SU-DHL-6 (cell line): ENCODE results near the gene PEX16.
A peak's percentile ranks its signal among the peaks of the same experiment; 100 is the strongest.

Experiments used
- H2AFZ ChIP-seq: fragments of 200-600 bp; sonication (generic); 2 replicates; pipeline ENCODE4 v1.6.1; 2014; ENCODE audit warnings: low read depth, mild to moderate bottlenecking, moderate library complexity, mixed read lengths, antibody characterized with exemption, low read length; ENCODE audit not compliant: severe bottlenecking
- H3F3A ChIP-seq: fragments of 200-600 bp; shearing (Covaris generic); 2 replicates; pipeline ENCODE4 v1.6.0; 2016; ENCODE audit warnings: antibody characterized with exemption, mild to moderate bottlenecking; ENCODE audit not compliant: insufficient read depth
- H3K27ac ChIP-seq: fragments of 200-600 bp; sonication (generic); 2 replicates; pipeline ENCODE4 v1.5.1; 2016; ENCODE audit warnings: low read depth, mild to moderate bottlenecking, low read length, moderate library complexity, mixed read lengths
- H3K27me3 ChIP-seq: fragments of 200-600 bp; sonication (generic), shearing (Covaris generic); 2 replicates; pipeline ENCODE4 v1.6.0; 2014; ENCODE audit warnings: mild to moderate bottlenecking, low read length
- H3K36me3 ChIP-seq: fragments of 200-600 bp; sonication (generic); 2 replicates; pipeline ENCODE4 v1.6.1; 2014; ENCODE audit warnings: mild to moderate bottlenecking, low read length, mixed read lengths
- H3K4me2 ChIP-seq: fragments of 300-600, 200-600 bp; shearing (Covaris generic), sonication (generic); 2 replicates; pipeline ENCODE4 v1.6.0; 2014; ENCODE audit warnings: low read length, low read depth, mild to moderate bottlenecking; ENCODE audit not compliant: poor library complexity, severe bottlenecking
- H3K4me3 ChIP-seq: fragments of 200-600 bp; sonication (generic); 2 replicates; pipeline ENCODE4 v1.5.1; 2014; ENCODE audit warnings: antibody characterized with exemption, low read length, mild to moderate bottlenecking, mixed read lengths; ENCODE audit not compliant: insufficient read depth, poor library complexity, severe bottlenecking
- H3K79me2 ChIP-seq: fragments of 200-600 bp; sonication (generic); 2 replicates; pipeline ENCODE4 v1.6.1; 2014; ENCODE audit warnings: mild to moderate bottlenecking, low read length, moderate library complexity; ENCODE audit not compliant: insufficient read depth
- H3K9ac ChIP-seq: fragments of 200-600 bp; sonication (generic); 2 replicates; pipeline ENCODE4 v1.7.0; 2014; ENCODE audit warnings: mild to moderate bottlenecking, low read length
- H3K9me2 ChIP-seq: fragments of 200-600 bp; sonication (generic); replicated peaks from 2 replicates; pipeline ENCODE4 v1.6.1; 2014; ENCODE audit warnings: low read length; ENCODE audit not compliant: insufficient read depth
- H3K9me3 ChIP-seq: fragments of 200-600 bp; sonication (generic); 2 replicates; pipeline ENCODE4 v1.6.1; 2014; ENCODE audit warnings: low read length, mixed read lengths; ENCODE audit not compliant: insufficient read depth
- H4K20me1 ChIP-seq: fragments of 200-600 bp; sonication (generic); 2 replicates; pipeline ENCODE4 v1.6.1; 2014; ENCODE audit warnings: low read depth, mild to moderate bottlenecking, antibody characterized with exemption, low read length, moderate library complexity, mixed read lengths
- CTCF ChIP-seq: fragments of 200-600 bp; sonication (generic); IDR thresholded peaks from one replicate; pipeline ENCODE4 v1.5.1; 2017; ENCODE audit warnings: antibody characterized with exemption, mild to moderate bottlenecking, low read length, moderate library complexity; ENCODE audit not compliant: insufficient read depth, poor library complexity, severe bottlenecking
- EZH2phosphoT487 ChIP-seq: fragments of 200-600 bp; sonication (generic), shearing (Covaris generic); conservative IDR thresholded peaks from 2 replicates; pipeline ENCODE4 v1.6.1; 2018; ENCODE audit warnings: mild to moderate bottlenecking, antibody characterized with exemption, low read length, moderate library complexity, mixed read lengths

Gene PEX16

DNA sequence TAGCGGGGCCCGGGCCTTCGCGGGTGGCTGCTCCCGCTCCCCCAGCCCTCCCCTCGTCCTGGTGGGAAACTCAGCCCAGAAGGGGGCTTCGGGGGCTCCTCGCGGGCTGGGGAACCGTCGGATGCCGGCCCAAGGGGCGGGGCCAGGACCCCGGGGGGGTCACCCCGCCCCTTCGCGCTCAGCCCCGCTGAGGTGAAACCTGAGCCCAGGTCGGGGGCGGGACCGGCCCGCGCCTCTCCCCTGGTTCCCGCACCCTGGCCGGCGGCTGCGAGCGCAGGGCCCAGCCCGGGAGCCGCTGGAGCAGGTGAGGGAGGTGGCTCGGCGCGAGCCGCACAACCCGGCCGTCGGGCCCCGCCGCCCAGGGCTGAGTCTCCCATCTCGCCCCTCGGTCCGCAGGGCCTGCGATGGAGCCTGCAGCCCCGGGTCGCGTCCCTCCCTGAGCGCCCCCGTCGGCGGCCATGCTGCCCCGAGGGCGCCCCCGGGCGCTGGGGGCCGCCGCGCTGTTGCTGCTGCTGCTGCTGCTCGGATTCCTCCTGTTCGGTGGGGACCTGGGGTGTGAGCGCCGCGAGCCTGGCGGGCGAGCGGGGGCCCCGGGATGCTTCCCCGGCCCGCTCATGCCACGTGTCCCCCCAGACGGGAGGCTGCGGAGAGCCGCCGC, 4.9 kb upstream of the PEX16 start, which contains the start of gene LARGE2:
Gene LARGE2 (plus strand): TSS at position 232 of the 658 bp plus-strand sequence. CDS start 227 bp downstream, at position 459.
- H3K4me3 ChIP-seq, result no peak within 1 kb of the TSS
- H3K9me3 ChIP-seq, result no peaks in the 10 kb centered on the region
- H3K27me3 ChIP-seq, result no peaks in the 10 kb centered on the region
- no peaks in the 10 kb centered on the region for H3K9me2 ChIP-seq
- no peak within 1 kb of the TSS for H3K9ac ChIP-seq
- no peaks in the 10 kb centered on the region for H3K79me2 ChIP-seq
- no peaks in the 10 kb centered on the region for H3K36me3 ChIP-seq
- peak within 1 kb of the TSS; percentile 27 for H3K4me2 ChIP-seq
- TF ChIP-seq CTCF, result no peak
- no peak for TF ChIP-seq EZH2phosphoT487
- no peak within 1 kb of the TSS for H3K27ac ChIP-seq
- H4K20me1 ChIP-seq, result no peaks in the 10 kb centered on the region
- peaks cover 10% of the 10 kb centered on the region for H3F3A ChIP-seq
- H2AFZ ChIP-seq, result no peak within 1 kb of the TSS

DNA sequence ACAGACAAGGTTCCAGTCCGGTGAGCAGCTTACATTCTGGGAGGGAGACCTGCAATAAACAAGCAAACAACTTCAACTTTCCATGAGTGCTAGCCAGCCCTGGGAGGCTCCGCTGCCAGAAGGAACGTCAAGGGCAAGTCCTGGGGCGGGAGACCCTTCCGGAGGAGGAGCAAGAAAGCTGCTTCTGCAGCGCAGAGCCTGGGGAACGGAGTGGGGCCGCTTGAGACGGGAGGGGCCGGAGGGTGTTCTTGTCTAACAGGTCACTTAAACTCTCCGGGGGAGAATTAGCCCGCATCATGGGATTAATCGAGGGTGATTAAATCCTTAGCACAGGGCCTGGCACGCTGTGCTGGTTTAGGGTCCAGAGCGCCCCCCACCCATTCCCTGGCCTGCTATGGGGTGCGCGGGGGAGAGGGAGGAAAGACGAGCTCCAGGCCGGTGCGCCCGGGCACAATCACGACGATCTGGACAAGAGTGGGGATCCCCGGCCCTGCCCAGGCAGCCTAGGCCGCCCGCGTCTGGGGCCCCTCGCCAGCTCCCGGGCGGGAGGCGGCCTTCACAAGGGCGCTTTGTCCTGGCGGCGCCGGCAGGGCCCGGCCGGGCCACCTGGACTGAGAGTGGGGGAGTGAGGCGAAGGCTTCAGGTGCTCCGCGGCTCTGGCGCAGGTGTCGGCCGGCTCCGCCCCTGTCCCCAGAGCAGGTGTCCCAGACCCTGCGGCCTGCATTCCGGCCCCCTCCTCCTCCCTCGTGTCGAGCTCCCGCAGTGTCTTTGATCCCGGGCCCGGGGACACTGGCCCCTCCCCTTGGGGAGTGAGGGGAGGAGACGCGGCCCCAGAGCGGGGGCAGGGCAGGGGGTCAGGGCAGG, 4.1 kb upstream of the PEX16 start:
- Histone ChIP-seq H3K27ac (no peak overlapping the region), H3K4me2 (peak overlapping the region; percentile 27), H3K9me3 (no peaks in the 10 kb centered on the region), H3K9me2 (no peaks in the 10 kb centered on the region), H3K36me3 (no peaks in the 10 kb centered on the region), H2AFZ (no peak overlapping the region), H3F3A (peaks cover 10% of the 10 kb centered on the region), H4K20me1 (no peaks in the 10 kb centered on the region), H3K9ac (no peak overlapping the region), H3K4me3 (no peak overlapping the region), H3K27me3 (no peaks in the 10 kb centered on the region), H3K79me2 (peaks cover 7% of the 10 kb centered on the region)
- no peak for TF ChIP-seq CTCF
- no peak for TF ChIP-seq EZH2phosphoT487

GRCh38 chr11:45920531-45921477, 3.1 kb upstream of the PEX16 start:
- Histone ChIP-seq H3F3A (peaks cover 10% of the 10 kb centered on the region), H3K9me2 (no peaks in the 10 kb centered on the region), H3K36me3 (no peaks in the 10 kb centered on the region), H3K79me2 (peaks cover 15% of the 10 kb centered on the region), H2AFZ (no peak overlapping the region), H3K27me3 (no peaks in the 10 kb centered on the region), H3K9ac (no peak overlapping the region), H3K9me3 (no peaks in the 10 kb centered on the region), H3K27ac (no peak overlapping the region), H4K20me1 (no peaks in the 10 kb centered on the region), H3K4me3 (no peak overlapping the region), H3K4me2 (no peak overlapping the region)
- TF ChIP-seq EZH2phosphoT487, result no peak
- no peak for TF ChIP-seq CTCF
